HepG2 (cell line): Measurements from ENCODE around the gene TCF3. TPM values are rescaled to one million over a fixed set of nuclear protein-coding genes. Genes with fewer than 3 reads are reported as not detected.

Source experiments
- ATAC-seq: fragments of 200-7000 bp; cut with Tn5 transposase; 3 replicates; pipeline ENCODE4 v1.9.1; 2020; ENCODE audit warnings: mild to moderate bottlenecking, moderate library complexity
- BruUV-seq: library from RNA; stranded (reverse); fragments of 400-500 nt; replicated peaks from 2 replicates; lab custom pipeline; 2021; lab: Mats Ljungman, UMichigan
- CTCF ChIA-PET: fragments of 300-600 bp; formaldehyde crosslinking; extraction: SDS; loops from one replicate; lab custom pipeline; 2021; ENCODE audit warnings: low total read pairs, inconsistent platforms, low intra/inter-chr PET ratio; lab: Yijun Ruan, JAX
- POLR2A ChIA-PET: fragments of 350-600 bp; sonication (Branson Sonifier 250); formaldehyde crosslinking; loops from one replicate; lab custom pipeline; 2020; ENCODE audit warnings: antibody characterized with exemption, inconsistent platforms; lab: Yijun Ruan, JAX
- DNase-seq: peaks from one replicate; pipeline ENCODE4 v3.0.0-alpha.2; 2015; ENCODE audit warnings: low spot score
- FAIRE-seq: peaks from 3 replicates; lab custom pipeline; 2011; peaks lifted over from hg19 to GRCh38; lab: Jason Lieb, UNC
- H2AFZ ChIP-seq: one replicate; pipeline ENCODE4 v1.6.1; 2011; ENCODE audit warnings: low read length, inconsistent platforms
- H3K27ac ChIP-seq: fragments of 300-600 bp; 3 replicates; pipeline ENCODE4 v1.8.0; 2011; ENCODE audit warnings: mixed run types, mild to moderate bottlenecking, mixed read lengths, low read length, inconsistent platforms; ENCODE audit not compliant: insufficient read depth; ENCODE audit errors: extremely low read length
- H3K27me3 ChIP-seq, 2 experiments: fragments of 200-600 bp in 1 of 2; 2 replicates in 1 of 2; 3 replicates in 1 of 2; pipeline versions ENCODE4 v1.6.0 to v1.8.0; 2011; ENCODE audit warnings: low read length in 2 of 2, mild to moderate bottlenecking in 2 of 2, moderate library complexity in 2 of 2, inconsistent platforms in 1 of 2; ENCODE audit not compliant: insufficient read depth in 2 of 2, control insufficient read depth in 1 of 2
- H3K36me3 ChIP-seq, 2 experiments: fragments of 200-600 bp in 1 of 2; replicated peaks in 1 of 2; 2 replicates in 1 of 2; 3 replicates in 1 of 2; pipeline versions ENCODE4 v1.5.1 to v1.8.0; 2011; ENCODE audit warnings: low read length in 2 of 2, inconsistent platforms in 1 of 2; ENCODE audit not compliant: insufficient read depth in 2 of 2, control insufficient read depth in 1 of 2
- H3K4me1 ChIP-seq: 2 replicates; pipeline ENCODE4 v1.5.1; 2012; ENCODE audit warnings: low read length, inconsistent platforms; ENCODE audit not compliant: insufficient read depth
- H3K4me2 ChIP-seq: 2 replicates; pipeline ENCODE4 v1.6.0; 2011; ENCODE audit warnings: low read depth, low read length, inconsistent platforms
- H3K4me3 ChIP-seq, 3 experiments: fragments of 200-600 bp in 1 of 3; sonication (generic), shearing (Covaris generic) in 1 of 3; replicated peaks in 1 of 3; 2 replicates each; pipeline ENCODE4 v1.5.1; 2011 to 2016; ENCODE audit warnings: low read length in 3 of 3, inconsistent platforms in 2 of 3, low read depth in 2 of 3, mild to moderate bottlenecking in 2 of 3, control low read depth in 1 of 3, mixed read lengths in 1 of 3; ENCODE audit not compliant: insufficient read depth in 1 of 3
- H3K79me2 ChIP-seq: one replicate; pipeline ENCODE4 v1.6.1; 2011; ENCODE audit warnings: low read length, inconsistent platforms; ENCODE audit not compliant: insufficient read depth
- H3K9ac ChIP-seq: 2 replicates; pipeline ENCODE4 v1.6.0; 2011; ENCODE audit warnings: mild to moderate bottlenecking, low read depth, low read length, inconsistent platforms; ENCODE audit not compliant: insufficient read depth
- H3K9me3 ChIP-seq: 2 replicates; pipeline ENCODE4 v1.5.1; 2012; ENCODE audit warnings: mild to moderate bottlenecking, low read length
- H4K20me1 ChIP-seq: 2 replicates; pipeline ENCODE4 v1.6.0; 2011; ENCODE audit warnings: inconsistent platforms, mild to moderate bottlenecking, low read length, moderate library complexity; ENCODE audit not compliant: insufficient read depth
- GZF1 ChIP-seq: sonication (generic); formaldehyde crosslinking; IDR thresholded peaks from 2 replicates; pipeline ENCODE4 v1.5.1; 2020; ENCODE audit warnings: mild to moderate bottlenecking, missing genetic modification reagents
- KDM3A ChIP-seq: IDR thresholded peaks from 2 replicates; pipeline ENCODE4 v1.6.1; 2018; ENCODE audit warnings: low read depth, missing compliant biosample characterization
- WGBS: methylation state at CpG from one replicate; pipeline ENCODE4 v1.1.6; 2017; ENCODE audit warnings: low lambda C conversion rate; 5-methylcytosine and 5-hydroxymethylcytosine counted together
- in situ Hi-C: cut with HindIII; loops from 2 replicates; pipeline ENCODE4 v1.10.0; 2017; ENCODE audit warnings: low pct_unique_long_range_greater_than_20kb; ENCODE audit not compliant: extremely low pct_ligation_motif_present
- intact Hi-C: fragments of 100-400 bp; cut with micrococcal nuclease; formaldehyde crosslinking; loops from one replicate; pipeline ENCODE4 v1.10.0; 2022; ENCODE audit not compliant: unreplicated experiment
- polyA plus RNA-seq, 8 experiments: library from polyadenylated mRNA; depleted of rRNA in 3 of 8; stranded (reverse) in 7 of 8; unstranded in 1 of 8; fragments of >200 nt; fragmentation: Illumina TruSeq in 4 of 8; extraction: Trizol in 4 of 8; gene quantifications; 2 replicates each; pipeline versions ENCODE4 v1.2.1 to v1.2.3, GENCODE V29; 2011 to 2016; ENCODE audit warnings: low read depth in 4 of 8, missing spikeins in 1 of 8, mixed read lengths in 1 of 8; ENCODE audit not compliant: insufficient read depth in 1 of 8
- total RNA-seq, 5 experiments: library from RNA; depleted of rRNA; stranded (reverse); fragments of >200 nt; fragmentation: Illumina TruSeq; extraction: Trizol; gene quantifications; 2 replicates each; pipeline ENCODE4 v1.2.3, GENCODE V29; 2016; ENCODE audit warnings: low read depth in 1 of 5
- TF ChIP-seq, protein P1 (sequence below): sonication (generic); formaldehyde crosslinking; IDR thresholded peaks from 2 replicates; pipeline ENCODE4 v1.4.0; 2020; ENCODE audit warnings: low read depth, missing genetic modification reagents

TCF3 gene
- total and polyA plus RNA-seq, 2 of the 13 experiments (the other 11 are each of a cell fraction or from before 2014, with no cell fraction given) = 51.4 to 53.2 TPM

DNA sequence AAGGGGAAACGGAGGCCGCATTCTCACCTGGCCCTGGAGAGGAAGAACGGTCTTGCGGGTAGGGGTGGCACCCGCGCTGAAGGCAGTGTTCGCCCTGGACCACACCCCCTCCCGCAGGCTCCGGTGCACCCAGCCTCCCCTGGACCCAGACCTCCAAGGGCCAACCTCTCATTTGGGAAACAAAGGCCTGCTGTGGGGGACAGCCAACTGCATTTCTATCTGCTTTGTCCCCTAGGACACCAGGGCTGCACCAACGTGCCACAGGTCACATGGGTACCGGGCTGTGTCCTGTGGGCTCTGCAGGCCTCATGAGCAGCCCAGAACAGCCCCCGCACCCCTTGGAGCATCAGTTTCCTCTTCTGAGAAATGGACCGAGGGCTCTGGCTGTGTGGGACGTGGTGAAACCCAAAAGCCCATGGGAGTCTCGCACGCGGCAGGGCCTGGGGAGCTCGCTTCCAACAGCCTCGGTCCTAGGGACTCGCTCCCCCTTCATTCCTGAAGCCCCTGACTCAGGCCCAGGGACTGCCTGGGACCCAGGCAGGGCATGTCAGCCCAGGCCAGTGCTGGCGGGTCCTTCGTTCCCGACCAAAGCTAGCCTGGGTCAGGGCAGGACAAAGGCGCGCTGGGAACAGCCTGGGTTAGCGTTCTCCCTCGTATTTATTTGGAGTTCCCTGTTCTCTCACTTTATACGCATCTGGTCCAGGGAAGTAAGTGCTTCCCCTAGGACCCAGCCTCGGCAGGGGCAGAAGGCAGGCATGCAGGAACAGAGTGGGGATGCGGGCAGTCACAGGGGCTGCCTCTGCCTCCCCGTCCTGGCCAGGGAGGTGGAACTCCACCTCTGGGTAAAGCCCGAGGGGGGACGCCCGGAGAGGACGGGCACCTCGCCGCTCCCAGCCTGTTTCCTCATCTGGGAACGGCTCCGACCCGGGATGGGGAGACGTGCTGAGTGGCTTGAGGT, 4.6 kb downstream of the TCF3 start (continued):
- TF ChIP-seq, protein P1, sequence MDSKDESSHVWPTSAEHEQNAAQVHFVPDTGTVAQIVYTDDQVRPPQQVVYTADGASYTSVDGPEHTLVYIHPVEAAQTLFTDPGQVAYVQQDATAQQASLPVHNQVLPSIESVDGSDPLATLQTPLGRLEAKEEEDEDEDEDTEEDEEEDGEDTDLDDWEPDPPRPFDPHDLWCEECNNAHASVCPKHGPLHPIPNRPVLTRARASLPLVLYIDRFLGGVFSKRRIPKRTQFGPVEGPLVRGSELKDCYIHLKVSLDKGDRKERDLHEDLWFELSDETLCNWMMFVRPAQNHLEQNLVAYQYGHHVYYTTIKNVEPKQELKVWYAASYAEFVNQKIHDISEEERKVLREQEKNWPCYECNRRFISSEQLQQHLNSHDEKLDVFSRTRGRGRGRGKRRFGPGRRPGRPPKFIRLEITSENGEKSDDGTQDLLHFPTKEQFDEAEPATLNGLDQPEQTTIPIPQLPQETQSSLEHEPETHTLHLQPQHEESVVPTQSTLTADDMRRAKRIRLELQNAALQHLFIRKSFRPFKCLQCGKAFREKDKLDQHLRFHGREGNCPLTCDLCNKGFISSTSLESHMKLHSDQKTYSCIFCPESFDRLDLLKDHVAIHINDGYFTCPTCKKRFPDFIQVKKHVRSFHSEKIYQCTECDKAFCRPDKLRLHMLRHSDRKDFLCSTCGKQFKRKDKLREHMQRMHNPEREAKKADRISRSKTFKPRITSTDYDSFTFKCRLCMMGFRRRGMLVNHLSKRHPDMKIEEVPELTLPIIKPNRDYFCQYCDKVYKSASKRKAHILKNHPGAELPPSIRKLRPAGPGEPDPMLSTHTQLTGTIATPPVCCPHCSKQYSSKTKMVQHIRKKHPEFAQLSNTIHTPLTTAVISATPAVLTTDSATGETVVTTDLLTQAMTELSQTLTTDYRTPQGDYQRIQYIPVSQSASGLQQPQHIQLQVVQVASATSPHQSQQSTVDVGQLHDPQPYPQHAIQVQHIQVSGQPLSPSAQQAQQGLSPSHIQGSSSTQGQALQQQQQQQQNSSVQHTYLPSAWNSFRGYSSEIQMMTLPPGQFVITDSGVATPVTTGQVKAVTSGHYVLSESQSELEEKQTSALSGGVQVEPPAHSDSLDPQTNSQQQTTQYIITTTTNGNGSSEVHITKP (CRISPR knock-in tag) = no peak
- TF ChIP-seq, all 625 proteins: peak for 2

DNA sequence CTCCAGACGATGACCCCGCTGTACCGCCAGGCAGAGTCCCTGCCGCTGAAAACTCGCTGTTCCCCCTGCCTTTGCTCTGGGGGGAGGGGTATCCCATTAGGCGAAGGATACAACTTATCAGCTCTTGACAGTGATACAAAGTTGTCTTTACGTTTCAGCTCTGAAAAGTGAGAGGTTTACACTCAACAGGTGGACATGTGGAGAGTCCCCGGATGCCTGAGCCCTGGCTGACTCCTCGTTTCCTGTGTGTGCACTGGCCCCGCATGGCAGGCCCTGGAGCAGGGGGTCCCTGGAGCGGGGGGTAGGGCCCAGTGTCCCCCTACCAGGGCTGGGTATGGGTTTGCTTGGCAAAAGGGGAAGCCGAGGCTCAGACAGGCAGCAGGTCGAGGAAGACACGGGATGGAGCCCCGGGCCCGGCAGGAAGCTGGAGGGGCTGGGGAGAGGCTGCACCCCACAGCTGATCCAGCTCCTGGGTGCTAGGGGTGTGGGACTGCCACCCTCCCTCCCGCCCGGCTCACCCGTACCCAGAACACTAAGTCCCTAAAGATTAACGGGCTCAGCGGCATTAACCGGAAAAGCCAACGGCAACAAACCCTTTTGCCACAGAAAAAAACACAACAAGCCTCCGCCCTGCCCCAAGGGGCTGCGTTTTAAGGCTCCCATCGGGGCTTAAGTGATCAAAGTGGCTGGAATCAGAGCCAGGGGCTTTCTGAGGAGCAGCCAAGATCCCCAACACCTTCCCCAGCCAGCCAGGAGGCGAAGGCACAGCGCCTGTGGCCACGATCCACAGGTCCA, 5.6 kb downstream of the TCF3 start:
- POLR2A ChIA-PET = no interaction called here
- BruUV-seq = no TSS peak
- H3K27ac ChIP-seq = no peak overlapping the region
- H2AFZ ChIP-seq = no peak overlapping the region
- ATAC-seq (no peak), DNase-seq (no peak), FAIRE-seq (no peak)
- no peak overlapping the region for H3K4me2 ChIP-seq
- in situ Hi-C loops = no loop called here
- H3K9ac ChIP-seq = no peak overlapping the region
- H3K4me3 ChIP-seq = no peak overlapping the region
- H3K27me3 ChIP-seq = no peaks in the 10 kb centered on the region
- H3K4me1 ChIP-seq = peaks cover 13% of the 10 kb centered on the region
- TF ChIP-seq GZF1 (CRISPR knock-in tag) = no peak
- no peak for TF ChIP-seq KDM3A (CRISPR knock-in tag)
- peaks cover 2 to 42% of the 10 kb centered on the region in 2 experiments; a peak in 4 of 5 replicates for H3K36me3 ChIP-seq
- intact Hi-C loops = no loop called here
- H3K79me2 ChIP-seq = peaks cover 15% of the 10 kb centered on the region
- CTCF ChIA-PET = no interaction called here
- H4K20me1 ChIP-seq = no peaks in the 10 kb centered on the region
- H3K9me3 ChIP-seq = no peaks in the 10 kb centered on the region
- 96% methylated on average over 23 of the region's 29 CpGs for WGBS
